ENCODE data around the gene CYP51A1. TPM values are rescaled to one million over a fixed set of nuclear protein-coding genes. Genes with fewer than 3 reads are reported as not detected.
"Not testable (repeated sequence)": the region's sequence is repeated elsewhere in the genome, so short reads cannot be mapped to it uniquely, and the experiment has no call there.

The CYP51A1 gene
- total RNA-seq, 1 experiment from 2014 or later, result 80.0 TPM

- H3K56ac ChIP-seq (ENCODE audit: insufficient read length, low read depth, low read length); H3K4me1 ChIP-seq (ENCODE audit: insufficient read depth, low read length); H3K23me2 ChIP-seq (ENCODE audit: insufficient read length, low read depth, low read length, poor library complexity, severe bottlenecking); H3K4me3 Mint-ChIP-seq; H2BK120ac ChIP-seq (ENCODE audit: low read depth, low read length, poor library complexity, severe bottlenecking); H2BK5ac ChIP-seq (ENCODE audit: insufficient read length, low read length); H4K8ac ChIP-seq (replicated peaks; ENCODE audit: insufficient read length, low read depth, low read length); H3K36me3 Mint-ChIP-seq (ENCODE audit: insufficient read depth in 1 of 3, low read depth in 3 of 3); H3K23ac ChIP-seq (ENCODE audit: insufficient read length, low read depth, low read length); H3K27me3 Mint-ChIP-seq (ENCODE audit: low read depth); H2BK20ac ChIP-seq (ENCODE audit: low read depth, low read length, poor library complexity, severe bottlenecking); H3T11ph ChIP-seq (ENCODE audit: low read length); H4K91ac ChIP-seq (ENCODE audit: insufficient read length, low read depth, low read length); H4K20me1 ChIP-seq (ENCODE audit: control insufficient read depth, insufficient read depth, insufficient read length); H3K4ac ChIP-seq (ENCODE audit: low read depth, low read length); H2BK12ac ChIP-seq (ENCODE audit: insufficient read length, low read depth, low read length); H3K79me2 ChIP-seq (ENCODE audit: insufficient read depth, low read length); DNase-seq; H3K27ac ChIP-seq (ENCODE audit: insufficient read length, low read depth, low read length); H3K18ac ChIP-seq (ENCODE audit: insufficient read length, low read depth, low read length); H3K4me1 Mint-ChIP-seq; H3K9ac ChIP-seq (ENCODE audit: extremely low read depth, insufficient read length, low read length); H3K9me3 ChIP-seq (ENCODE audit: control insufficient read depth, low read depth, low read length); H3K79me1 ChIP-seq (ENCODE audit: insufficient read depth, low read depth, low read length, poor library complexity, severe bottlenecking); H2BK15ac ChIP-seq (ENCODE audit: low read depth, low read length); H3K4me2 ChIP-seq (ENCODE audit: insufficient read depth, insufficient read length, low read length); H3K27me3 ChIP-seq (ENCODE audit: insufficient read depth, low read length); H4K5ac ChIP-seq (ENCODE audit: insufficient read length, low read depth, low read length); H2AK5ac ChIP-seq (ENCODE audit: insufficient read length, low read length); H2AFZ ChIP-seq (ENCODE audit: low read length); H3K14ac ChIP-seq (ENCODE audit: insufficient read depth, low read length): not testable (repeated sequence)
- WGBS (ENCODE audit: extremely low coverage, insufficient read length, low lambda C conversion rate), result no CpG with 5 or more reads among the region's 9 CpGs
- Mint-ChIP-seq H3K9me3 (peaks cover 17 to 18% of the 10 kb centered on the region in 2 experiments; a peak in 4 of 5 replicates), H3K27ac (peak overlapping the region in 1 of 3 experiments; percentile 83; a peak in 2 of 7 replicates)
Observed at GRCh38 chr7:92142791-92143190, 8.5 kb upstream of the CYP51A1 start.

All from H9 (cell line).